GM12878 (cell line): Measurements from ENCODE around the gene NT5M. TPM values are rescaled to one million over a fixed set of nuclear protein-coding genes. Genes with fewer than 3 reads are reported as not detected.

Source experiments
- ATAC-seq: fragments of 200-7000 bp; cut with Tn5 transposase; 3 replicates; pipeline ENCODE4 v1.9.1; 2020; ENCODE audit warnings: mild to moderate bottlenecking, moderate library complexity
- BruUV-seq: library from RNA; stranded (reverse); fragments of 400-500 nt; replicated peaks from 2 replicates; lab custom pipeline; 2021; lab: Mats Ljungman, UMichigan
- CTCF ChIA-PET: fragments of 300-600 bp; sonication (Branson Sonifier 250); formaldehyde crosslinking; extraction: SDS; loops from one replicate; lab custom pipeline; 2021; ENCODE audit warnings: inconsistent platforms; lab: Yijun Ruan, JAX
- POLR2A ChIA-PET: fragments of 350-600 bp; formaldehyde crosslinking; extraction: SDS; loops from one replicate; lab custom pipeline; 2021; ENCODE audit warnings: inconsistent platforms; lab: Charles Lee
- RAD21 ChIA-PET: fragments of 300-600 bp; sonication (Branson Sonifier 250); formaldehyde crosslinking; loops from one replicate; lab custom pipeline; 2023; ENCODE audit warnings: antibody characterized with exemption; ENCODE audit not compliant: unreplicated experiment; lab: Charles Lee
- SMC1A ChIA-PET: fragments of 300-600 bp; sonication (Branson Sonifier 250); formaldehyde crosslinking; loops from one replicate; lab custom pipeline; 2023; ENCODE audit not compliant: unreplicated experiment, uncharacterized antibody; lab: Charles Lee
- DNase-seq: peaks from one replicate; pipeline ENCODE4 v3.0.0-alpha.2; 2011; ENCODE audit warnings: low read depth, low spot score
- FAIRE-seq: peaks from 3 replicates; lab custom pipeline; 2011; peaks lifted over from hg19 to GRCh38; lab: Jason Lieb, UNC
- H2AFZ ChIP-seq: 2 replicates; pipeline ENCODE4 v1.6.0; 2011; ENCODE audit warnings: low read depth, low read length, control low read depth; ENCODE audit not compliant: control insufficient read depth
- H3K27ac ChIP-seq: 2 replicates; pipeline ENCODE4 v1.5.1; 2011; ENCODE audit warnings: control low read depth; ENCODE audit not compliant: control insufficient read depth, insufficient read depth
- H3K27me3 ChIP-seq, 2 experiments: replicated peaks in 1 of 2; 2 replicates each; pipeline versions ENCODE4 v1.6.0 to v1.6.1; 2011; ENCODE audit warnings: low read length in 1 of 2; ENCODE audit not compliant: control insufficient read depth in 2 of 2, insufficient read depth in 2 of 2
- H3K36me3 ChIP-seq, 2 experiments: 2 replicates each; pipeline ENCODE4 v1.5.1; 2011; ENCODE audit warnings: low read length in 1 of 2; ENCODE audit not compliant: control insufficient read depth in 2 of 2, insufficient read depth in 2 of 2
- H3K4me1 ChIP-seq: 2 replicates; pipeline ENCODE4 v1.6.1; 2011; ENCODE audit warnings: mild to moderate bottlenecking, low read length, moderate library complexity, mixed read lengths; ENCODE audit not compliant: control insufficient read depth, insufficient read depth
- H3K4me2 ChIP-seq: 2 replicates; pipeline ENCODE4 v1.6.0; 2011; ENCODE audit warnings: control low read depth; ENCODE audit not compliant: control insufficient read depth, insufficient read depth
- H3K4me3 ChIP-seq: fragments of 200-600 bp; sonication (generic); 2 replicates; pipeline ENCODE4 v1.5.1; 2016
- H3K79me2 ChIP-seq: 2 replicates; pipeline ENCODE4 v1.6.0; 2011; ENCODE audit warnings: low read length; ENCODE audit not compliant: control insufficient read depth, insufficient read depth
- H3K9ac ChIP-seq: 2 replicates; pipeline ENCODE4 v1.8.0; 2011; ENCODE audit warnings: low read length, control low read depth, mixed read lengths; ENCODE audit not compliant: control insufficient read depth, insufficient read depth
- H3K9me3 ChIP-seq: replicated peaks from 3 replicates; pipeline ENCODE4 v1.5.1; 2011; ENCODE audit warnings: mild to moderate bottlenecking, low read length; ENCODE audit not compliant: control insufficient read depth, insufficient read depth
- H4K20me1 ChIP-seq: 2 replicates; pipeline ENCODE4 v1.6.0; 2011; ENCODE audit not compliant: control insufficient read depth, insufficient read depth
- BRCA1 ChIP-seq: IDR thresholded peaks from 2 replicates; pipeline ENCODE4 v1.6.1; 2011; ENCODE audit warnings: low read depth, low read length, improper control_type of control experiment
- HDAC2 ChIP-seq: fragments of 200-600 bp; sonication (generic); IDR thresholded peaks from 2 replicates; pipeline ENCODE4 v1.6.1; 2017
- HDAC6 ChIP-seq: fragments of 200-600 bp; sonication (generic); IDR thresholded peaks from one replicate; pipeline ENCODE4 v1.8.0; 2017; ENCODE audit warnings: antibody characterized with exemption; ENCODE audit not compliant: unreplicated experiment
- IKZF1 ChIP-seq: fragments of 450-650 bp; conservative IDR thresholded peaks from 2 replicates; pipeline ENCODE4 v1.6.1; 2017; ENCODE audit warnings: antibody characterized with exemption, mild to moderate bottlenecking
- KDM1A ChIP-seq: fragments of 200-600 bp; sonication (generic); IDR thresholded peaks from 2 replicates; pipeline ENCODE4 v1.6.1; 2016; ENCODE audit warnings: borderline replicate concordance
- RAD21 ChIP-seq: IDR thresholded peaks from 2 replicates; pipeline ENCODE4 v1.6.1; 2011; ENCODE audit warnings: mild to moderate bottlenecking, low read depth, low read length, moderate library complexity; ENCODE audit not compliant: insufficient read depth
- RCOR1 ChIP-seq: conservative IDR thresholded peaks from 2 replicates; pipeline ENCODE4 v1.6.1; 2012; ENCODE audit warnings: low read depth, low read length, improper control_type of control experiment
- SREBF1 ChIP-seq: IDR thresholded peaks from 2 replicates; pipeline ENCODE4 v1.6.1; 2012; ENCODE audit warnings: mild to moderate bottlenecking, low read length
- WGBS: methylation state at CpG from one replicate; pipeline ENCODE4 v1.1.6; 2016; ENCODE audit warnings: low lambda C conversion rate; ENCODE audit not compliant: insufficient replicate concordance, insufficient coverage; ENCODE audit errors: missing lambda C conversion rate; 5-methylcytosine and 5-hydroxymethylcytosine counted together
- in situ Hi-C: fragments of 300-500 bp; cut with MboI; formaldehyde crosslinking; loops from 9 replicates; pipeline ENCODE4 v1.14.3; 2018; ENCODE audit warnings: mixed read lengths
- intact Hi-C: fragments of 100-400 bp; cut with micrococcal nuclease; formaldehyde crosslinking; loops from one replicate; pipeline ENCODE4 v1.14.2; 2022; ENCODE audit not compliant: unreplicated experiment
- polyA plus RNA-seq, 11 experiments: library from polyadenylated mRNA; depleted of rRNA in 4 of 11; unstranded in 6 of 11; stranded (reverse) in 5 of 11; fragments of >200 nt; fragmentation: Nextera tagmentation in 4 of 11; fragmentation: Illumina TruSeq in 1 of 11; extraction: Ambion mirVana in 4 of 11; extraction: Trizol in 1 of 11; gene quantifications; 1 replicate in 1 of 11; 2 replicates in 10 of 11; pipeline versions ENCODE4 v1.2.1 to v1.2.3, GENCODE V29; 2011 to 2016; ENCODE audit warnings: inconsistent platforms in 2 of 11, missing spikeins in 2 of 11, low read depth in 1 of 11
- total RNA-seq, 4 experiments: library from RNA; depleted of rRNA in 3 of 4; stranded (reverse); fragments of >200 nt in 3 of 4; fragmentation: Illumina TruSeq in 1 of 4; extraction: Trizol in 1 of 4; gene quantifications; 2 replicates each; pipeline versions ENCODE4 v1.2.1 to v1.2.3, GENCODE V29; 2013 to 2021
- TF ChIP-seq, protein P1 (sequence below): fragments of 150-350 bp; IDR thresholded peaks from 2 replicates; pipeline ENCODE4 v1.6.1; 2014; ENCODE audit warnings: mild to moderate bottlenecking, low read depth, low read length
- TF ChIP-seq, protein P2 (sequence below): fragments of 150-350 bp; IDR thresholded peaks from 2 replicates; pipeline ENCODE4 v1.6.1; 2016; ENCODE audit warnings: low read depth, low read length
- TF ChIP-seq, protein P3 (sequence below): fragments of 450-650 bp; IDR thresholded peaks from 2 replicates; pipeline ENCODE4 v1.6.1; 2017; ENCODE audit warnings: antibody characterized with exemption, mild to moderate bottlenecking, moderate library complexity

Gene NT5M
- total and polyA plus RNA-seq, 10 of the 15 experiments (the other 5 are each of a cell fraction or from before 2014, with no cell fraction given) = 0.18 to 14.1 (median 2.9) TPM

DNA sequence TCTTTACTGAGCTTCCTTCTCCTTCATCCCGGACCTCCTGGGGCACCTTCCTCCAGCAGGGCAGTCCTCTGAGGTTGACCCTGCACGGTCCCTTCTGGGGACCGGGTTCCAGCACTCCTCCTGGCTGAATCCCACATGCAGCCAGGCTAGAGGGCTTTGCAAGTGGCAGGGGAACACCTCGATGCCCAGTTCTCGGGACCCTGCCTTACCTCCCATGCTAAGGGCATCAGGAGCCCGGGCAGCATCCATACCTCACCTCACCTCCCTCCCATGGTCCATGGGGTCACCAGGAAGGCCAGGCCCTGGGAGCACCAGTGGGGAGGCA lies 81.1 kb downstream of the NT5M start:
- WGBS = 11% methylated on average over 6 of the region's 6 CpGs
- Histone ChIP-seq H4K20me1 (no peaks in the 10 kb centered on the region), H3K4me3 (no peak overlapping the region), H3K9me3 (no peaks in the 10 kb centered on the region), H3K79me2 (no peaks in the 10 kb centered on the region), H3K36me3 (no peaks in the 10 kb centered on the region), H3K27me3 (peaks cover 0 to 4% of the 10 kb centered on the region in 2 experiments; a peak in 3 of 4 replicates), H2AFZ (no peak overlapping the region), H3K9ac (no peak overlapping the region), H3K4me1 (peaks cover 6% of the 10 kb centered on the region; the same call in 1 of the 2 replicates), H3K27ac (no peak overlapping the region), H3K4me2 (no peak overlapping the region)
- POLR2A ChIA-PET = no interaction called here
- RAD21 ChIA-PET = no interaction called here
- no peak for TF ChIP-seq SREBF1
- TF ChIP-seq BRCA1 = no peak
- TF ChIP-seq RAD21 = no peak
- DNase-seq (no peak), ATAC-seq (no peak), FAIRE-seq (no peak)
- in situ Hi-C loops = no loop called here
- CTCF ChIA-PET = no interaction called here
- intact Hi-C loops = no loop called here
- BruUV-seq = no TSS peak
- SMC1A ChIA-PET = no interaction called here

DNA sequence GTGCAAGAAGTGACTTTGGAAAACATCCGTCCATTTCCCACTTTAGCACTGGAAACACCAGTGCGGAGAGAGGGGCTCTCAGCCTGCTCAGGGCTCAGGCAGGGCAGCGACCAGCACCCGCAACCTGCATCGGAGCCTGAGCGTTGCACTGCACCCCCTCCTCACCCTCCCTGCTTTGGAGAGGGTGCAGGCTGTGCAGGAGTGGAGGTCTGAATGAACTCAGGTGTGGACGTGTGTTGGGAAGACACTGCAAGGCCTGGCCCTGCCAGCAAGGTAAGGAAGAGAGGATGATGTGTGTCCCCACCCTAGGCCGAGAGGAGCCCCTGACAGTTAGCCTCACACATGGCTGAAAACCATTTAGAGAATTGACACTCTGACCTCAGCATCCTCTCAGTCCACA lies 81.8 kb downstream of the NT5M start:
- BruUV-seq = no TSS peak
- ChIA-PET SMC1A (no interaction called here), POLR2A (no interaction called here), RAD21 (no interaction called here), CTCF (no interaction called here)
- Histone ChIP-seq H4K20me1 (no peaks in the 10 kb centered on the region), H3K4me2 (no peak overlapping the region), H3K9me3 (no peaks in the 10 kb centered on the region), H2AFZ (no peak overlapping the region), H3K9ac (no peak overlapping the region), H3K27ac (no peak overlapping the region), H3K27me3 (peaks cover 0 to 4% of the 10 kb centered on the region in 2 experiments; a peak in 3 of 4 replicates), H3K4me3 (no peak overlapping the region), H3K36me3 (no peaks in the 10 kb centered on the region), H3K4me1 (peaks cover 6% of the 10 kb centered on the region; the same call in 1 of the 2 replicates), H3K79me2 (no peaks in the 10 kb centered on the region)
- in situ Hi-C loops = no loop called here
- DNase-seq (no peak), FAIRE-seq (no peak), ATAC-seq (no peak)
- intact Hi-C loops = no loop called here
- WGBS = 30% methylated on average over 8 of the region's 8 CpGs
- no peak for TF ChIP-seq RAD21
- TF ChIP-seq HDAC2 = no peak
- no peak for TF ChIP-seq RCOR1
- TF ChIP-seq, protein P1, sequence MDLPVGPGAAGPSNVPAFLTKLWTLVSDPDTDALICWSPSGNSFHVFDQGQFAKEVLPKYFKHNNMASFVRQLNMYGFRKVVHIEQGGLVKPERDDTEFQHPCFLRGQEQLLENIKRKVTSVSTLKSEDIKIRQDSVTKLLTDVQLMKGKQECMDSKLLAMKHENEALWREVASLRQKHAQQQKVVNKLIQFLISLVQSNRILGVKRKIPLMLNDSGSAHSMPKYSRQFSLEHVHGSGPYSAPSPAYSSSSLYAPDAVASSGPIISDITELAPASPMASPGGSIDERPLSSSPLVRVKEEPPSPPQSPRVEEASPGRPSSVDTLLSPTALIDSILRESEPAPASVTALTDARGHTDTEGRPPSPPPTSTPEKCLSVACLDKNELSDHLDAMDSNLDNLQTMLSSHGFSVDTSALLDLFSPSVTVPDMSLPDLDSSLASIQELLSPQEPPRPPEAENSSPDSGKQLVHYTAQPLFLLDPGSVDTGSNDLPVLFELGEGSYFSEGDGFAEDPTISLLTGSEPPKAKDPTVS = no peak
- TF ChIP-seq BRCA1 = no peak
- no peak for TF ChIP-seq HDAC6
- no peak for TF ChIP-seq IKZF1
- TF ChIP-seq, protein P2, sequence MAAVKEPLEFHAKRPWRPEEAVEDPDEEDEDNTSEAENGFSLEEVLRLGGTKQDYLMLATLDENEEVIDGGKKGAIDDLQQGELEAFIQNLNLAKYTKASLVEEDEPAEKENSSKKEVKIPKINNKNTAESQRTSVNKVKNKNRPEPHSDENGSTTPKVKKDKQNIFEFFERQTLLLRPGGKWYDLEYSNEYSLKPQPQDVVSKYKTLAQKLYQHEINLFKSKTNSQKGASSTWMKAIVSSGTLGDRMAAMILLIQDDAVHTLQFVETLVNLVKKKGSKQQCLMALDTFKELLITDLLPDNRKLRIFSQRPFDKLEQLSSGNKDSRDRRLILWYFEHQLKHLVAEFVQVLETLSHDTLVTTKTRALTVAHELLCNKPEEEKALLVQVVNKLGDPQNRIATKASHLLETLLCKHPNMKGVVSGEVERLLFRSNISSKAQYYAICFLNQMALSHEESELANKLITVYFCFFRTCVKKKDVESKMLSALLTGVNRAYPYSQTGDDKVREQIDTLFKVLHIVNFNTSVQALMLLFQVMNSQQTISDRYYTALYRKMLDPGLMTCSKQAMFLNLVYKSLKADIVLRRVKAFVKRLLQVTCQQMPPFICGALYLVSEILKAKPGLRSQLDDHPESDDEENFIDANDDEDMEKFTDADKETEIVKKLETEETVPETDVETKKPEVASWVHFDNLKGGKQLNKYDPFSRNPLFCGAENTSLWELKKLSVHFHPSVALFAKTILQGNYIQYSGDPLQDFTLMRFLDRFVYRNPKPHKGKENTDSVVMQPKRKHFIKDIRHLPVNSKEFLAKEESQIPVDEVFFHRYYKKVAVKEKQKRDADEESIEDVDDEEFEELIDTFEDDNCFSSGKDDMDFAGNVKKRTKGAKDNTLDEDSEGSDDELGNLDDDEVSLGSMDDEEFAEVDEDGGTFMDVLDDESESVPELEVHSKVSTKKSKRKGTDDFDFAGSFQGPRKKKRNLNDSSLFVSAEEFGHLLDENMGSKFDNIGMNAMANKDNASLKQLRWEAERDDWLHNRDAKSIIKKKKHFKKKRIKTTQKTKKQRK = no peak
- TF ChIP-seq, protein P3, sequence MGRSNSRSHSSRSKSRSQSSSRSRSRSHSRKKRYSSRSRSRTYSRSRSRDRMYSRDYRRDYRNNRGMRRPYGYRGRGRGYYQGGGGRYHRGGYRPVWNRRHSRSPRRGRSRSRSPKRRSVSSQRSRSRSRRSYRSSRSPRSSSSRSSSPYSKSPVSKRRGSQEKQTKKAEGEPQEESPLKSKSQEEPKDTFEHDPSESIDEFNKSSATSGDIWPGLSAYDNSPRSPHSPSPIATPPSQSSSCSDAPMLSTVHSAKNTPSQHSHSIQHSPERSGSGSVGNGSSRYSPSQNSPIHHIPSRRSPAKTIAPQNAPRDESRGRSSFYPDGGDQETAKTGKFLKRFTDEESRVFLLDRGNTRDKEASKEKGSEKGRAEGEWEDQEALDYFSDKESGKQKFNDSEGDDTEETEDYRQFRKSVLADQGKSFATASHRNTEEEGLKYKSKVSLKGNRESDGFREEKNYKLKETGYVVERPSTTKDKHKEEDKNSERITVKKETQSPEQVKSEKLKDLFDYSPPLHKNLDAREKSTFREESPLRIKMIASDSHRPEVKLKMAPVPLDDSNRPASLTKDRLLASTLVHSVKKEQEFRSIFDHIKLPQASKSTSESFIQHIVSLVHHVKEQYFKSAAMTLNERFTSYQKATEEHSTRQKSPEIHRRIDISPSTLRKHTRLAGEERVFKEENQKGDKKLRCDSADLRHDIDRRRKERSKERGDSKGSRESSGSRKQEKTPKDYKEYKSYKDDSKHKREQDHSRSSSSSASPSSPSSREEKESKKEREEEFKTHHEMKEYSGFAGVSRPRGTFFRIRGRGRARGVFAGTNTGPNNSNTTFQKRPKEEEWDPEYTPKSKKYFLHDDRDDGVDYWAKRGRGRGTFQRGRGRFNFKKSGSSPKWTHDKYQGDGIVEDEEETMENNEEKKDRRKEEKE = no peak
- TF ChIP-seq KDM1A = no peak
